K562 (cell line): Measurements from ENCODE around the gene GABPB1. TPM values are rescaled to one million over a fixed set of nuclear protein-coding genes. Genes with fewer than 3 reads are reported as not detected.

Source experiments
- ATAC-seq: fragments of 200-7000 bp; cut with Tn5 transposase; 3 replicates; pipeline ENCODE4 v1.9.1; 2020; ENCODE audit warnings: moderate library complexity
- BruUV-seq: library from RNA; stranded (reverse); fragments of 400-500 nt; replicated peaks from 2 replicates; lab custom pipeline; 2021; lab: Mats Ljungman, UMichigan
- CTCF ChIA-PET: fragments of 300-600 bp; formaldehyde crosslinking; extraction: SDS; loops from one replicate; lab custom pipeline; 2021; ENCODE audit warnings: low intra/inter-chr PET ratio; lab: Yijun Ruan, JAX
- POLR2A ChIA-PET: fragments of 300-600, 350-650 bp; sonication (Branson Sonifier 250); formaldehyde crosslinking; extraction: SDS; loops from one replicate; lab custom pipeline; 2021; ENCODE audit warnings: antibody characterized with exemption, inconsistent platforms; lab: Yijun Ruan, JAX
- DNase-seq, 4 experiments: peaks; one replicate each; pipeline versions ENCODE4 v3.0.0 to v3.0.0-alpha.2; 2011 to 2018; ENCODE audit warnings: low spot score in 3 of 4, mixed read lengths in 3 of 4; ENCODE audit errors: extremely low read depth in 1 of 4
- FAIRE-seq: peaks from 2 replicates; lab custom pipeline; 2011; peaks lifted over from hg19 to GRCh38; lab: Jason Lieb, UNC
- H2AFZ ChIP-seq: 2 replicates; pipeline ENCODE4 v1.6.0; 2011; ENCODE audit warnings: low read depth, low read length, control low read depth, inconsistent platforms
- H3K27ac ChIP-seq: fragments of 200-600 bp; 3 replicates; pipeline ENCODE4 v1.8.0; 2011; ENCODE audit warnings: low read depth, mild to moderate bottlenecking, control low read depth, inconsistent platforms, low read length, moderate library complexity, mixed read lengths; ENCODE audit errors: extremely low read depth
- H3K27me3 ChIP-seq, 2 experiments: fragments of 300-600 bp in 1 of 2; 2 replicates in 1 of 2; 3 replicates in 1 of 2; pipeline versions ENCODE4 v1.6.0 to v1.8.0; 2011; ENCODE audit warnings: inconsistent platforms in 2 of 2, low read length in 2 of 2, mild to moderate bottlenecking in 1 of 2, mixed read lengths in 1 of 2, moderate library complexity in 1 of 2; ENCODE audit not compliant: control insufficient read depth in 2 of 2, insufficient read depth in 2 of 2
- H3K36me3 ChIP-seq: fragments of 300-600 bp; 3 replicates; pipeline ENCODE4 v1.8.0; 2011; ENCODE audit warnings: mild to moderate bottlenecking, low read length, inconsistent platforms; ENCODE audit not compliant: control insufficient read depth, insufficient read depth
- H3K4me1 ChIP-seq, 2 experiments: fragments of 200-600 bp in 1 of 2; replicated peaks in 1 of 2; 2 replicates in 1 of 2; 3 replicates in 1 of 2; pipeline versions ENCODE4 v1.5.1 to v1.8.0; 2011; ENCODE audit warnings: inconsistent platforms in 2 of 2, low read length in 2 of 2, mild to moderate bottlenecking in 1 of 2, mixed read lengths in 1 of 2, moderate library complexity in 1 of 2; ENCODE audit not compliant: control insufficient read depth in 2 of 2, insufficient read depth in 2 of 2
- H3K4me2 ChIP-seq: 2 replicates; pipeline ENCODE4 v1.6.1; 2011; ENCODE audit warnings: low read length, control low read depth, inconsistent platforms, mixed read lengths; ENCODE audit not compliant: insufficient read depth
- H3K4me3 ChIP-seq: fragments of 200-600 bp; sonication (generic), shearing (Covaris generic); 2 replicates; pipeline ENCODE4 v1.5.1; 2016; ENCODE audit warnings: control low read depth, inconsistent platforms
- H3K79me2 ChIP-seq: fragments of 200-600 bp; 3 replicates; pipeline ENCODE4 v1.8.0; 2011; ENCODE audit warnings: low read length, inconsistent platforms; ENCODE audit not compliant: control insufficient read depth, insufficient read depth
- H3K9ac ChIP-seq, 2 experiments: 2 replicates each; pipeline versions ENCODE4 v1.6.0 to v1.6.1; 2011; ENCODE audit warnings: low read depth in 2 of 2, low read length in 2 of 2, control low read depth in 1 of 2, inconsistent platforms in 1 of 2, mild to moderate bottlenecking in 1 of 2, mixed read lengths in 1 of 2; ENCODE audit not compliant: insufficient read depth in 1 of 2
- H3K9me1 ChIP-seq: one replicate; pipeline ENCODE4 v1.6.0; 2011; ENCODE audit warnings: inconsistent platforms, mild to moderate bottlenecking, low read length, moderate library complexity; ENCODE audit not compliant: control insufficient read depth, insufficient read depth
- H3K9me3 ChIP-seq: replicated peaks from 2 replicates; pipeline ENCODE4 v1.5.1; 2011; ENCODE audit warnings: low read depth, low read length, inconsistent platforms; ENCODE audit not compliant: control insufficient read depth, insufficient read depth
- H4K20me1 ChIP-seq: replicated peaks from 2 replicates; pipeline ENCODE4 v1.6.1; 2011; ENCODE audit warnings: low read length, inconsistent platforms, mixed read lengths; ENCODE audit not compliant: control insufficient read depth, insufficient read depth
- MYBL2 ChIP-seq, 2 experiments: fragments of 450-650 bp in 1 of 2; sonication (generic) in 1 of 2; formaldehyde crosslinking in 1 of 2; IDR thresholded peaks; 2 replicates each; pipeline versions ENCODE4 v1.6.1 to v1.8.1; 2017 to 2022; ENCODE audit warnings: borderline replicate concordance in 1 of 2, inconsistent platforms in 1 of 2, low read depth in 1 of 2, mild to moderate bottlenecking in 1 of 2, missing genetic modification reagents in 1 of 2, moderate library complexity in 1 of 2
- PHB ChIP-seq: fragments of 250-450 bp; sonication (Bioruptor Pico); IDR thresholded peaks from 2 replicates; pipeline ENCODE4 v1.5.0; 2021
- PHF20 ChIP-seq: fragments of 450-650 bp; IDR thresholded peaks from 2 replicates; pipeline ENCODE4 v1.6.1; 2018; ENCODE audit not compliant: partially characterized antibody
- SMARCC2 ChIP-seq: fragments of 450-650 bp; IDR thresholded peaks from 2 replicates; pipeline ENCODE4 v1.6.1; 2017; ENCODE audit warnings: antibody characterized with exemption, moderate library complexity, mild to moderate bottlenecking, low read depth
- TCF3 ChIP-seq: sonication (generic); formaldehyde crosslinking; IDR thresholded peaks from 2 replicates; pipeline ENCODE4 v1.4.0; 2020; ENCODE audit warnings: mild to moderate bottlenecking, missing genetic modification reagents
- ZNF830 ChIP-seq: fragments of 250-450 bp; sonication (Bioruptor Pico); IDR thresholded peaks from 2 replicates; pipeline ENCODE4 v1.5.0; 2021; ENCODE audit warnings: mild to moderate bottlenecking
- WGBS: fragments of 100-300 bp; shearing (Covaris generic); methylation state at CpG from one replicate; pipeline ENCODE4 v1.1.6; 2016; ENCODE audit warnings: low coverage, mixed read lengths; ENCODE audit not compliant: insufficient coverage; ENCODE audit errors: missing lambda C conversion rate; 5-methylcytosine and 5-hydroxymethylcytosine counted together
- in situ Hi-C: fragments of 300-500 bp; cut with MboI; formaldehyde crosslinking; loops from 4 replicates; pipeline ENCODE4 v1.15.0; 2018; ENCODE audit warnings: inconsistent platforms, mixed read lengths
- intact Hi-C: fragments of 100-400 bp; cut with micrococcal nuclease; formaldehyde crosslinking; loops from 2 replicates; pipeline ENCODE4 v1.14.2; 2022
- polyA plus RNA-seq, 8 experiments: library from polyadenylated mRNA; depleted of rRNA in 4 of 8; stranded (reverse) in 5 of 8; unstranded in 3 of 8; fragments of >200 nt; fragmentation: Nextera tagmentation in 2 of 8; fragmentation: Illumina TruSeq in 1 of 8; extraction: Ambion mirVana in 2 of 8; extraction: Trizol in 1 of 8; gene quantifications; 2 replicates each; pipeline versions ENCODE4 v1.2.1 to v1.2.3, GENCODE V29; 2011 to 2014; ENCODE audit warnings: inconsistent platforms in 1 of 8, missing spikeins in 1 of 8
- total RNA-seq, 7 experiments: library from RNA; depleted of rRNA in 6 of 7; stranded (reverse); fragments of >200 nt in 6 of 7; fragmentation: Illumina TruSeq in 2 of 7; extraction: Trizol in 2 of 7; gene quantifications; 2 replicates each; pipeline versions ENCODE4 v1.2.1 to v1.2.3, GENCODE V29; 2011 to 2021; ENCODE audit warnings: low replicate concordance in 1 of 7
- TF ChIP-seq, protein P1 (sequence below), 2 experiments: fragments of 450-650 bp in 1 of 2; sonication (generic) in 1 of 2; formaldehyde crosslinking in 1 of 2; IDR thresholded peaks; 2 replicates each; pipeline versions ENCODE4 v1.7.1 to v1.9.0; 2016 to 2022; ENCODE audit warnings: inconsistent platforms in 1 of 2, mild to moderate bottlenecking in 1 of 2, missing genetic modification reagents in 1 of 2
- TF ChIP-seq, protein P2 (sequence below): sonication (generic); formaldehyde crosslinking; IDR thresholded peaks from 2 replicates; pipeline ENCODE4 v1.8.1; 2023; ENCODE audit warnings: mild to moderate bottlenecking, missing genetic modification reagents, moderate library complexity
- TF ChIP-seq, protein P3 (sequence below): sonication (generic); formaldehyde crosslinking; IDR thresholded peaks from 2 replicates; pipeline ENCODE4 v1.8.1; 2023; ENCODE audit warnings: mild to moderate bottlenecking, missing genetic modification reagents

The GABPB1 gene
- total and polyA plus RNA-seq, 9 of the 15 experiments (the other 6 are each of a cell fraction or from before 2014, with no cell fraction given) = 11.8 to 42.3 (median 33.2) TPM

- POLR2A ChIA-PET = interaction anchor here (0.6 to 1.2 kb wide), 2 partner anchors 17 to 78 kb away, joined by 3 read pairs; no protein-coding TSS in a partner anchor
- Histone ChIP-seq H3K36me3 (peaks cover 2% of the 10 kb centered on the region; the same call in 1 of the 3 replicates), H3K4me3 (no peak overlapping the region), H3K79me2 (no peaks in the 10 kb centered on the region), H2AFZ (no peak overlapping the region), H3K9me3 (no peaks in the 10 kb centered on the region), H3K4me2 (no peak overlapping the region), H3K27ac (no peak overlapping the region), H3K9me1 (no peaks in the 10 kb centered on the region), H4K20me1 (no peaks in the 10 kb centered on the region), H3K27me3 (no peaks in the 10 kb centered on the region), H3K4me1 (no peaks in the 10 kb centered on the region), H3K9ac (no peak overlapping the region)
- ATAC-seq = no peak
- in situ Hi-C loops = no loop called here
- no peak for DNase-seq
- WGBS = 88% methylated on average over 4 of the region's 4 CpGs
- intact Hi-C loops = no loop called here
- BruUV-seq = no TSS peak
- CTCF ChIA-PET = no interaction called here
- FAIRE-seq = no peak
- TF ChIP-seq TCF3 (CRISPR knock-in tag) = no peak
- TF ChIP-seq MYBL2 (IDR thresholded peaks at IDR 0.05; ENCODE audit: low read depth) = no peak
- no peak for TF ChIP-seq MYBL2 (CRISPR knock-in tag; IDR thresholded peaks at IDR 0.05; ENCODE audit: borderline replicate concordance)
- TF ChIP-seq PHF20 = no peak
- TF ChIP-seq PHB (CRISPR knock-in tag) = no peak
- TF ChIP-seq, protein P1, sequence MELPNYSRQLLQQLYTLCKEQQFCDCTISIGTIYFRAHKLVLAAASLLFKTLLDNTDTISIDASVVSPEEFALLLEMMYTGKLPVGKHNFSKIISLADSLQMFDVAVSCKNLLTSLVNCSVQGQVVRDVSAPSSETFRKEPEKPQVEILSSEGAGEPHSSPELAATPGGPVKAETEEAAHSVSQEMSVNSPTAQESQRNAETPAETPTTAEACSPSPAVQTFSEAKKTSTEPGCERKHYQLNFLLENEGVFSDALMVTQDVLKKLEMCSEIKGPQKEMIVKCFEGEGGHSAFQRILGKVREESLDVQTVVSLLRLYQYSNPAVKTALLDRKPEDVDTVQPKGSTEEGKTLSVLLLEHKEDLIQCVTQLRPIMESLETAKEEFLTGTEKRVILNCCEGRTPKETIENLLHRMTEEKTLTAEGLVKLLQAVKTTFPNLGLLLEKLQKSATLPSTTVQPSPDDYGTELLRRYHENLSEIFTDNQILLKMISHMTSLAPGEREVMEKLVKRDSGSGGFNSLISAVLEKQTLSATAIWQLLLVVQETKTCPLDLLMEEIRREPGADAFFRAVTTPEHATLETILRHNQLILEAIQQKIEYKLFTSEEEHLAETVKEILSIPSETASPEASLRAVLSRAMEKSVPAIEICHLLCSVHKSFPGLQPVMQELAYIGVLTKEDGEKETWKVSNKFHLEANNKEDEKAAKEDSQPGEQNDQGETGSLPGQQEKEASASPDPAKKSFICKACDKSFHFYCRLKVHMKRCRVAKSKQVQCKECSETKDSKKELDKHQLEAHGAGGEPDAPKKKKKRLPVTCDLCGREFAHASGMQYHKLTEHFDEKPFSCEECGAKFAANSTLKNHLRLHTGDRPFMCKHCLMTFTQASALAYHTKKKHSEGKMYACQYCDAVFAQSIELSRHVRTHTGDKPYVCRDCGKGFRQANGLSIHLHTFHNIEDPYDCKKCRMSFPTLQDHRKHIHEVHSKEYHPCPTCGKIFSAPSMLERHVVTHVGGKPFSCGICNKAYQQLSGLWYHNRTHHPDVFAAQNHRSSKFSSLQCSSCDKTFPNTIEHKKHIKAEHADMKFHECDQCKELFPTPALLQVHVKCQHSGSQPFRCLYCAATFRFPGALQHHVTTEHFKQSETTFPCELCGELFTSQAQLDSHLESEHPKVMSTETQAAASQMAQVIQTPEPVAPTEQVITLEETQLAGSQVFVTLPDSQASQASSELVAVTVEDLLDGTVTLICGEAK (IDR thresholded peaks at IDR 0.05) = no peak
- TF ChIP-seq, protein P1 (CRISPR knock-in tag; IDR thresholded peaks at IDR 0.05) = no peak
- TF ChIP-seq, protein P2, sequence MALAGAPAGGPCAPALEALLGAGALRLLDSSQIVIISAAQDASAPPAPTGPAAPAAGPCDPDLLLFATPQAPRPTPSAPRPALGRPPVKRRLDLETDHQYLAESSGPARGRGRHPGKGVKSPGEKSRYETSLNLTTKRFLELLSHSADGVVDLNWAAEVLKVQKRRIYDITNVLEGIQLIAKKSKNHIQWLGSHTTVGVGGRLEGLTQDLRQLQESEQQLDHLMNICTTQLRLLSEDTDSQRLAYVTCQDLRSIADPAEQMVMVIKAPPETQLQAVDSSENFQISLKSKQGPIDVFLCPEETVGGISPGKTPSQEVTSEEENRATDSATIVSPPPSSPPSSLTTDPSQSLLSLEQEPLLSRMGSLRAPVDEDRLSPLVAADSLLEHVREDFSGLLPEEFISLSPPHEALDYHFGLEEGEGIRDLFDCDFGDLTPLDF (CRISPR knock-in tag) = no peak
- no peak for TF ChIP-seq ZNF830 (CRISPR knock-in tag)
- TF ChIP-seq, protein P3, sequence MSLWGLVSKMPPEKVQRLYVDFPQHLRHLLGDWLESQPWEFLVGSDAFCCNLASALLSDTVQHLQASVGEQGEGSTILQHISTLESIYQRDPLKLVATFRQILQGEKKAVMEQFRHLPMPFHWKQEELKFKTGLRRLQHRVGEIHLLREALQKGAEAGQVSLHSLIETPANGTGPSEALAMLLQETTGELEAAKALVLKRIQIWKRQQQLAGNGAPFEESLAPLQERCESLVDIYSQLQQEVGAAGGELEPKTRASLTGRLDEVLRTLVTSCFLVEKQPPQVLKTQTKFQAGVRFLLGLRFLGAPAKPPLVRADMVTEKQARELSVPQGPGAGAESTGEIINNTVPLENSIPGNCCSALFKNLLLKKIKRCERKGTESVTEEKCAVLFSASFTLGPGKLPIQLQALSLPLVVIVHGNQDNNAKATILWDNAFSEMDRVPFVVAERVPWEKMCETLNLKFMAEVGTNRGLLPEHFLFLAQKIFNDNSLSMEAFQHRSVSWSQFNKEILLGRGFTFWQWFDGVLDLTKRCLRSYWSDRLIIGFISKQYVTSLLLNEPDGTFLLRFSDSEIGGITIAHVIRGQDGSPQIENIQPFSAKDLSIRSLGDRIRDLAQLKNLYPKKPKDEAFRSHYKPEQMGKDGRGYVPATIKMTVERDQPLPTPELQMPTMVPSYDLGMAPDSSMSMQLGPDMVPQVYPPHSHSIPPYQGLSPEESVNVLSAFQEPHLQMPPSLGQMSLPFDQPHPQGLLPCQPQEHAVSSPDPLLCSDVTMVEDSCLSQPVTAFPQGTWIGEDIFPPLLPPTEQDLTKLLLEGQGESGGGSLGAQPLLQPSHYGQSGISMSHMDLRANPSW (CRISPR knock-in tag) = no peak
- TF ChIP-seq SMARCC2 = no peak
Measured at GRCh38 chr15:50278496-50278895, 76.5 kb downstream of the GABPB1 start.
